ENCODE data around the gene DNAAF3.
"Not testable (repeated sequence)": the region's sequence is repeated elsewhere in the genome, so short reads cannot be mapped to it uniquely, and the experiment has no call there.

Gene DNAAF3

GRCh38 chr19:55206664-55207500 is 40.5 kb upstream of the DNAAF3 start:
- Histone ChIP-seq H3K27ac (peak overlapping the region; percentile 16; the same call in 1 of the 2 replicates), H3K9me3 (ENCODE audit: severe bottlenecking) (no peaks in the 10 kb centered on the region), H3K36me3 (no peaks in the 10 kb centered on the region), H3K27me3 (ENCODE audit: insufficient read depth, low read depth, severe bottlenecking) (no peaks in the 10 kb centered on the region), H3K4me3 (ENCODE audit: low read depth, low read length) (no peak overlapping the region)
- TF ChIP-seq CTCF (IDR thresholded peaks at IDR 0.05; ENCODE audit: low read depth, low read length): no peak
- peak; percentile 79 for DNase-seq

GRCh38 chr19:55202199-55202598 is 35.8 kb upstream of the DNAAF3 start:
- not testable (repeated sequence) for H3K4me3 ChIP-seq (ENCODE audit: low read depth, low read length); DNase-seq; H3K27ac ChIP-seq; H3K9me3 ChIP-seq (ENCODE audit: severe bottlenecking); H3K36me3 ChIP-seq; H3K27me3 ChIP-seq (ENCODE audit: insufficient read depth, low read depth, severe bottlenecking)

- H3K27me3 ChIP-seq (ENCODE audit: insufficient read depth, low read depth, severe bottlenecking): no peaks in the 10 kb centered on the region
- H3K9me3 ChIP-seq (ENCODE audit: severe bottlenecking): no peaks in the 10 kb centered on the region
- no peak for DNase-seq
- TF ChIP-seq CTCF (IDR thresholded peaks at IDR 0.05; ENCODE audit: low read depth, low read length): no peak
- no peaks in the 10 kb centered on the region for H3K36me3 ChIP-seq
- no peak overlapping the region for H3K4me3 ChIP-seq (ENCODE audit: low read depth, low read length)
- no peak overlapping the region for H3K27ac ChIP-seq
Observed at GRCh38 chr19:55199620-55200204, 33.3 kb upstream of the DNAAF3 start.

GRCh38 chr19:55198651-55199050 is 32.2 kb upstream of the DNAAF3 start:
- H3K27ac ChIP-seq: no peak overlapping the region
- no peak for TF ChIP-seq CTCF (IDR thresholded peaks at IDR 0.05; ENCODE audit: low read depth, low read length)
- no peak overlapping the region for H3K4me3 ChIP-seq (ENCODE audit: low read depth, low read length)
- H3K27me3 ChIP-seq (ENCODE audit: insufficient read depth, low read depth, severe bottlenecking): no peaks in the 10 kb centered on the region
- no peaks in the 10 kb centered on the region for H3K36me3 ChIP-seq
- H3K9me3 ChIP-seq (ENCODE audit: severe bottlenecking): no peaks in the 10 kb centered on the region
- DNase-seq: no peak

GRCh38 chr19:55197528-55197927 is 31.1 kb upstream of the DNAAF3 start:
- TF ChIP-seq CTCF (IDR thresholded peaks at IDR 0.05; ENCODE audit: low read depth, low read length): no peak
- Histone ChIP-seq H3K9me3 (ENCODE audit: severe bottlenecking) (no peaks in the 10 kb centered on the region), H3K36me3 (no peaks in the 10 kb centered on the region), H3K27me3 (ENCODE audit: insufficient read depth, low read depth, severe bottlenecking) (no peaks in the 10 kb centered on the region), H3K4me3 (ENCODE audit: low read depth, low read length) (no peak overlapping the region), H3K27ac (no peak overlapping the region)
- DNase-seq: no peak

- Histone ChIP-seq H3K4me3 (ENCODE audit: low read depth, low read length) (no peak overlapping the region), H3K36me3 (no peaks in the 10 kb centered on the region), H3K27ac (no peak overlapping the region), H3K9me3 (ENCODE audit: severe bottlenecking) (no peaks in the 10 kb centered on the region), H3K27me3 (ENCODE audit: insufficient read depth, low read depth, severe bottlenecking) (no peaks in the 10 kb centered on the region)
- no peak for TF ChIP-seq CTCF (IDR thresholded peaks at IDR 0.05; ENCODE audit: low read depth, low read length)
- no peak for DNase-seq
Observed at GRCh38 chr19:55196803-55197202, 30.4 kb upstream of the DNAAF3 start.
